GM23338 (cell line): Measurements from ENCODE around the gene RYR3.

ENCODE experiments used
- CREB1 ChIP-seq: fragments of 250-450 bp; sonication (Bioruptor Pico); IDR thresholded peaks from 2 replicates; pipeline ENCODE4 v1.5.0; 2020; ENCODE audit warnings: low read depth, mild to moderate bottlenecking, moderate library complexity
- EZH2 ChIP-seq: fragments of 200-600 bp; sonication (generic); IDR thresholded peaks from one replicate; pipeline ENCODE4 v1.8.0; 2017; ENCODE audit warnings: antibody characterized with exemption, mild to moderate bottlenecking, low read depth; ENCODE audit not compliant: unreplicated experiment
- EZH2phosphoT487 ChIP-seq: fragments of 200-600 bp; sonication (generic); IDR thresholded peaks from one replicate; pipeline ENCODE4 v1.8.1; 2018; ENCODE audit warnings: antibody characterized with exemption; ENCODE audit not compliant: unreplicated experiment
- JUNB ChIP-seq: IDR thresholded peaks from one replicate; pipeline ENCODE4 v1.6.1; 2016; ENCODE audit warnings: antibody characterized with exemption; ENCODE audit not compliant: unreplicated experiment
- NANOG ChIP-seq: IDR thresholded peaks from 2 replicates; pipeline ENCODE4 v1.6.1; 2016; ENCODE audit warnings: antibody characterized with exemption, borderline replicate concordance
- POLR2AphosphoS5 ChIP-seq: IDR thresholded peaks from 2 replicates; pipeline ENCODE4 v1.6.1; 2016; ENCODE audit warnings: antibody characterized with exemption, low read depth
- ZNF114 ChIP-seq: fragments of 250-450 bp; sonication (Bioruptor Pico); IDR thresholded peaks from 2 replicates; pipeline ENCODE4 v1.5.0; 2020; ENCODE audit warnings: mild to moderate bottlenecking, moderate library complexity
- TF ChIP-seq, protein P1 (sequence below), 2 experiments: fragments of 200-600 bp in 1 of 2; sonication (generic) in 1 of 2; conservative IDR thresholded peaks; 2 replicates each; pipeline versions ENCODE4 v1.5.1 to v1.6.1; 2016 to 2017; ENCODE audit warnings: antibody characterized with exemption in 2 of 2, low read depth in 2 of 2, mild to moderate bottlenecking in 2 of 2, moderate library complexity in 1 of 2
- TF ChIP-seq, protein P2 (sequence below): IDR thresholded peaks from one replicate; pipeline ENCODE4 v1.6.1; 2018; ENCODE audit warnings: antibody characterized with exemption; ENCODE audit not compliant: unreplicated experiment
- TF ChIP-seq, protein P3 (sequence below): IDR thresholded peaks from 2 replicates; pipeline ENCODE4 v1.6.1; 2016; ENCODE audit warnings: antibody characterized with exemption

DNA sequence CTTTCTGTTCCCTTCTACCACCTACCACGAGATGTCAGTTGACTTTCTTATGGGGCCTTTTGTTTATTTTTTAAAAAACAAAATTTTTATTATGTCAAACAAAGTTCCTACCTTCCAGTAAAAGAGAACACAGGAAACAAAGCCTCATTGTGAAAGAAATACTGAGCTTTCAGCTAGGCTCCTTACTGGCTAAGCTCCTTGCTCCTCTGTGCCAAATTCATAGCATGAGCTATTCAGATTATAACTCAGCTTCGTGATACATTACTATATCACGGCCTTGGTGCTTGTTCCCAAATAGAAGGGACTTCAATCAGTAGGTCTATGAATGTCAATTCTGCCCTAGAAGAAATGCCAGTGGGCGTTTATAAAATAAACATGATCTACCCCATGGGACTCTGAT, 511.7 kb downstream of the RYR3 start:
- TF ChIP-seq POLR2AphosphoS5 (no peak), EZH2phosphoT487 (no peak), EZH2 (no peak), CREB1 (CRISPR knock-in tag) (no peak), JUNB (no peak), ZNF114 (no peak), NANOG (no peak)
- TF ChIP-seq, protein P1, sequence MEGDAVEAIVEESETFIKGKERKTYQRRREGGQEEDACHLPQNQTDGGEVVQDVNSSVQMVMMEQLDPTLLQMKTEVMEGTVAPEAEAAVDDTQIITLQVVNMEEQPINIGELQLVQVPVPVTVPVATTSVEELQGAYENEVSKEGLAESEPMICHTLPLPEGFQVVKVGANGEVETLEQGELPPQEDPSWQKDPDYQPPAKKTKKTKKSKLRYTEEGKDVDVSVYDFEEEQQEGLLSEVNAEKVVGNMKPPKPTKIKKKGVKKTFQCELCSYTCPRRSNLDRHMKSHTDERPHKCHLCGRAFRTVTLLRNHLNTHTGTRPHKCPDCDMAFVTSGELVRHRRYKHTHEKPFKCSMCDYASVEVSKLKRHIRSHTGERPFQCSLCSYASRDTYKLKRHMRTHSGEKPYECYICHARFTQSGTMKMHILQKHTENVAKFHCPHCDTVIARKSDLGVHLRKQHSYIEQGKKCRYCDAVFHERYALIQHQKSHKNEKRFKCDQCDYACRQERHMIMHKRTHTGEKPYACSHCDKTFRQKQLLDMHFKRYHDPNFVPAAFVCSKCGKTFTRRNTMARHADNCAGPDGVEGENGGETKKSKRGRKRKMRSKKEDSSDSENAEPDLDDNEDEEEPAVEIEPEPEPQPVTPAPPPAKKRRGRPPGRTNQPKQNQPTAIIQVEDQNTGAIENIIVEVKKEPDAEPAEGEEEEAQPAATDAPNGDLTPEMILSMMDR (conservative IDR thresholded peaks at IDR 0.05; ENCODE audit: low read depth in 2 of 2), result no peak
- TF ChIP-seq, protein P2, sequence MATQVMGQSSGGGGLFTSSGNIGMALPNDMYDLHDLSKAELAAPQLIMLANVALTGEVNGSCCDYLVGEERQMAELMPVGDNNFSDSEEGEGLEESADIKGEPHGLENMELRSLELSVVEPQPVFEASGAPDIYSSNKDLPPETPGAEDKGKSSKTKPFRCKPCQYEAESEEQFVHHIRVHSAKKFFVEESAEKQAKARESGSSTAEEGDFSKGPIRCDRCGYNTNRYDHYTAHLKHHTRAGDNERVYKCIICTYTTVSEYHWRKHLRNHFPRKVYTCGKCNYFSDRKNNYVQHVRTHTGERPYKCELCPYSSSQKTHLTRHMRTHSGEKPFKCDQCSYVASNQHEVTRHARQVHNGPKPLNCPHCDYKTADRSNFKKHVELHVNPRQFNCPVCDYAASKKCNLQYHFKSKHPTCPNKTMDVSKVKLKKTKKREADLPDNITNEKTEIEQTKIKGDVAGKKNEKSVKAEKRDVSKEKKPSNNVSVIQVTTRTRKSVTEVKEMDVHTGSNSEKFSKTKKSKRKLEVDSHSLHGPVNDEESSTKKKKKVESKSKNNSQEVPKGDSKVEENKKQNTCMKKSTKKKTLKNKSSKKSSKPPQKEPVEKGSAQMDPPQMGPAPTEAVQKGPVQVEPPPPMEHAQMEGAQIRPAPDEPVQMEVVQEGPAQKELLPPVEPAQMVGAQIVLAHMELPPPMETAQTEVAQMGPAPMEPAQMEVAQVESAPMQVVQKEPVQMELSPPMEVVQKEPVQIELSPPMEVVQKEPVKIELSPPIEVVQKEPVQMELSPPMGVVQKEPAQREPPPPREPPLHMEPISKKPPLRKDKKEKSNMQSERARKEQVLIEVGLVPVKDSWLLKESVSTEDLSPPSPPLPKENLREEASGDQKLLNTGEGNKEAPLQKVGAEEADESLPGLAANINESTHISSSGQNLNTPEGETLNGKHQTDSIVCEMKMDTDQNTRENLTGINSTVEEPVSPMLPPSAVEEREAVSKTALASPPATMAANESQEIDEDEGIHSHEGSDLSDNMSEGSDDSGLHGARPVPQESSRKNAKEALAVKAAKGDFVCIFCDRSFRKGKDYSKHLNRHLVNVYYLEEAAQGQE, result no peak
- TF ChIP-seq, protein P3, sequence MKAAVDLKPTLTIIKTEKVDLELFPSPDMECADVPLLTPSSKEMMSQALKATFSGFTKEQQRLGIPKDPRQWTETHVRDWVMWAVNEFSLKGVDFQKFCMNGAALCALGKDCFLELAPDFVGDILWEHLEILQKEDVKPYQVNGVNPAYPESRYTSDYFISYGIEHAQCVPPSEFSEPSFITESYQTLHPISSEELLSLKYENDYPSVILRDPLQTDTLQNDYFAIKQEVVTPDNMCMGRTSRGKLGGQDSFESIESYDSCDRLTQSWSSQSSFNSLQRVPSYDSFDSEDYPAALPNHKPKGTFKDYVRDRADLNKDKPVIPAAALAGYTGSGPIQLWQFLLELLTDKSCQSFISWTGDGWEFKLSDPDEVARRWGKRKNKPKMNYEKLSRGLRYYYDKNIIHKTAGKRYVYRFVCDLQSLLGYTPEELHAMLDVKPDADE, result no peak
